Smooth muscle cell (in vitro differentiated cells): ENCODE measurements around the gene TMIGD1. TPM values are rescaled to one million over a fixed set of nuclear protein-coding genes. Genes with fewer than 3 reads are reported as not detected.

Source experiments
- DNase-seq: peaks from one replicate; lab custom pipeline; 2025; ENCODE audit not compliant: unreplicated experiment; lab: John Stamatoyannopoulos, UW
- H2AFZ ChIP-seq: fragments of 200-600 bp; sonication (generic); 2 replicates; pipeline ENCODE4 v1.6.0; 2016; ENCODE audit warnings: antibody characterized with exemption, low read depth, mild to moderate bottlenecking
- H3F3A ChIP-seq: fragments of 200-600 bp; sonication (generic); 2 replicates; pipeline ENCODE4 v1.6.0; 2017; ENCODE audit warnings: antibody characterized with exemption, low read depth
- H3K27ac ChIP-seq: fragments of 200-600 bp; sonication (generic); 2 replicates; pipeline ENCODE4 v1.5.1; 2016; ENCODE audit warnings: low read depth, mild to moderate bottlenecking
- H3K27me3 ChIP-seq: fragments of 200-600 bp; sonication (generic); 2 replicates; pipeline ENCODE4 v1.6.1; 2016; ENCODE audit warnings: low read depth, mild to moderate bottlenecking
- H3K36me3 ChIP-seq: fragments of 200-600 bp; sonication (generic); 2 replicates; pipeline ENCODE4 v1.5.1; 2016; ENCODE audit warnings: low read depth
- H3K4me1 ChIP-seq: fragments of 200-600 bp; sonication (generic); 2 replicates; pipeline ENCODE4 v1.5.1; 2016; ENCODE audit warnings: low read depth
- H3K4me2 ChIP-seq: fragments of 200-600 bp; sonication (generic); 2 replicates; pipeline ENCODE4 v1.6.0; 2016; ENCODE audit warnings: mild to moderate bottlenecking
- H3K4me3 ChIP-seq: fragments of 200-600 bp; sonication (generic); 2 replicates; pipeline ENCODE4 v1.5.1; 2016; ENCODE audit warnings: mild to moderate bottlenecking
- H3K79me2 ChIP-seq: fragments of 200-600 bp; sonication (generic); 2 replicates; pipeline ENCODE4 v1.6.0; 2016; ENCODE audit warnings: low read depth, mild to moderate bottlenecking
- H3K9ac ChIP-seq: fragments of 200-600 bp; sonication (generic); 2 replicates; pipeline ENCODE4 v1.6.0; 2016; ENCODE audit warnings: low read depth
- H3K9me3 ChIP-seq: fragments of 200-600 bp; sonication (generic); replicated peaks from 2 replicates; pipeline ENCODE4 v1.5.1; 2016; ENCODE audit warnings: low read depth
- H4K20me1 ChIP-seq: fragments of 200-600 bp; sonication (generic); 2 replicates; pipeline ENCODE4 v1.6.0; 2016; ENCODE audit warnings: low read depth
- CTCF ChIP-seq: fragments of 200-600 bp; sonication (generic); IDR thresholded peaks from 2 replicates; pipeline ENCODE4 v1.5.1; 2017; ENCODE audit warnings: borderline replicate concordance, mild to moderate bottlenecking, antibody characterized with exemption; ENCODE audit not compliant: insufficient read depth, poor library complexity, severe bottlenecking
- WGBS: methylation state at CpG from one replicate; pipeline ENCODE4 v1.1.7; 2016; ENCODE audit warnings: low lambda C conversion rate; 5-methylcytosine and 5-hydroxymethylcytosine counted together
- polyA plus RNA-seq: library from polyadenylated mRNA; unstranded; fragments of >200 nt; fragmentation: Nextera tagmentation; extraction: Ambion mirVana; gene quantifications from 2 replicates; pipeline ENCODE4 v1.2.1, GENCODE V29; 2016
- total RNA-seq: library from RNA; depleted of rRNA; stranded (reverse); fragments of >200 nt; gene quantifications from 2 replicates; pipeline ENCODE4 v1.2.3, GENCODE V29; 2014

The TMIGD1 gene
- total and polyA plus RNA-seq, 2 experiments from 2014 or later = not detected

GRCh38 chr17:30332057-30332542 lies 1.8 kb downstream of the TMIGD1 start:
- Histone ChIP-seq H4K20me1 (no peaks in the 10 kb centered on the region), H2AFZ (peak overlapping the region; percentile 4), H3K4me3 (no peak overlapping the region), H3K4me1 (no peaks in the 10 kb centered on the region), H3K27me3 (no peaks in the 10 kb centered on the region), H3K79me2 (no peaks in the 10 kb centered on the region), H3K9ac (no peak overlapping the region), H3K27ac (no peak overlapping the region), H3K4me2 (peak overlapping the region; percentile 20), H3K9me3 (no peaks in the 10 kb centered on the region), H3F3A (no peaks in the 10 kb centered on the region), H3K36me3 (no peaks in the 10 kb centered on the region)
- no peak for DNase-seq
- 47% methylated on average over 4 of the region's 4 CpGs for WGBS
- no peak for TF ChIP-seq CTCF

- H3K4me1 ChIP-seq = no peaks in the 10 kb centered on the region
- no peak overlapping the region for H2AFZ ChIP-seq
- no peaks in the 10 kb centered on the region for H4K20me1 ChIP-seq
- H3K9ac ChIP-seq = no peak overlapping the region
- no peak overlapping the region for H3K27ac ChIP-seq
- DNase-seq = no peak
- H3K79me2 ChIP-seq = no peaks in the 10 kb centered on the region
- no peaks in the 10 kb centered on the region for H3K36me3 ChIP-seq
- H3K4me2 ChIP-seq = no peak overlapping the region
- WGBS = 60% methylated on average over 1 of the region's 1 CpG
- no peak overlapping the region for H3K4me3 ChIP-seq
- TF ChIP-seq CTCF = no peak
- no peaks in the 10 kb centered on the region for H3F3A ChIP-seq
- H3K9me3 ChIP-seq = no peaks in the 10 kb centered on the region
- H3K27me3 ChIP-seq = peaks cover 15% of the 10 kb centered on the region
These were observed 7.0 kb downstream of the TMIGD1 start for GRCh38 chr17:30326809-30327208.

- H3K27ac ChIP-seq = no peak overlapping the region
- H3K4me2 ChIP-seq = no peak overlapping the region
These were observed 9.1 kb downstream of the TMIGD1 start for GRCh38 chr17:30324723-30325122.

More at GRCh38 chr17:30324723-30325122, 9.1 kb downstream of the TMIGD1 start:
- WGBS = 77% methylated on average over 7 of the region's 7 CpGs
- Histone ChIP-seq H3K79me2 (no peaks in the 10 kb centered on the region), H3K9me3 (no peaks in the 10 kb centered on the region), H3K9ac (no peak overlapping the region), H3K27me3 (peaks cover 15% of the 10 kb centered on the region), H3K36me3 (no peaks in the 10 kb centered on the region), H2AFZ (no peak overlapping the region), H3K4me1 (no peaks in the 10 kb centered on the region), H4K20me1 (no peaks in the 10 kb centered on the region), H3F3A (no peaks in the 10 kb centered on the region), H3K4me3 (no peak overlapping the region)
- TF ChIP-seq CTCF = no peak
- DNase-seq = no peak
